Liver (tissue), 9 donors: ENCODE results near the gene BCAT1. TPM values are rescaled to one million over a fixed set of nuclear protein-coding genes. Genes with fewer than 3 reads are reported as not detected.

Experiments used
- DNase-seq: peaks from one replicate; pipeline ENCODE4 v3.0.0-alpha.2; 2017; ENCODE audit warnings: low spot score
- H3K27ac ChIP-seq, 2 donors: one replicate each; pipeline ENCODE4 v1.7.0; 2013; ENCODE audit warnings: inconsistent platforms in 2 of 2, low read length in 2 of 2, control low read depth in 1 of 2, low read depth in 1 of 2, mild to moderate bottlenecking in 1 of 2
- H3K27me3 ChIP-seq, 4 donors: one replicate each; pipeline versions ENCODE4 v1.6.1 to v1.7.0; 2013; ENCODE audit warnings: low read length in 3 of 4, inconsistent platforms in 1 of 4, mild to moderate bottlenecking in 1 of 4, moderate library complexity in 1 of 4; ENCODE audit not compliant: control insufficient read depth in 4 of 4, insufficient read depth in 4 of 4
- H3K36me3 ChIP-seq, 4 donors: one replicate each; pipeline versions ENCODE4 v1.6.1 to v1.7.0; 2013; ENCODE audit warnings: low read length in 3 of 4, mild to moderate bottlenecking in 3 of 4, low read depth in 1 of 4, moderate library complexity in 1 of 4; ENCODE audit not compliant: control insufficient read depth in 4 of 4, insufficient read depth in 3 of 4
- H3K4me1 ChIP-seq, 4 donors: one replicate each; pipeline versions ENCODE4 v1.6.1 to v1.7.0; 2013; ENCODE audit warnings: low read length in 3 of 4, mild to moderate bottlenecking in 3 of 4, moderate library complexity in 1 of 4; ENCODE audit not compliant: control insufficient read depth in 4 of 4, insufficient read depth in 4 of 4
- H3K4me3 ChIP-seq, 3 donors: one replicate each; pipeline versions ENCODE4 v1.6.1 to v1.7.0; 2013; ENCODE audit warnings: low read length in 3 of 3, control low read depth in 1 of 3, low read depth in 1 of 3, mild to moderate bottlenecking in 1 of 3
- H3K9ac ChIP-seq, 2 donors: one replicate each; pipeline ENCODE4 v1.7.0; 2013; ENCODE audit warnings: low read length in 2 of 2, mild to moderate bottlenecking in 2 of 2, moderate library complexity in 2 of 2, control low read depth in 1 of 2, low read depth in 1 of 2
- H3K9me3 ChIP-seq, 4 donors: one replicate each; pipeline versions ENCODE4 v1.6.1 to v1.7.0; 2013; ENCODE audit warnings: low read length in 3 of 4; ENCODE audit not compliant: control insufficient read depth in 4 of 4
- ATF3 ChIP-seq: IDR thresholded peaks from 2 replicates; pipeline ENCODE4 v1.6.1; 2016; ENCODE audit warnings: antibody characterized with exemption
- CTCF ChIP-seq: fragments of 150-350 bp; IDR thresholded peaks from 2 replicates; pipeline ENCODE4 v1.5.1; 2017; ENCODE audit warnings: improper control_type of control experiment, low read depth, low read length; ENCODE audit not compliant: missing input control
- EGR1 ChIP-seq, 2 donors: IDR thresholded peaks; 2 replicates each; pipeline ENCODE4 v1.6.1; 2016 to 2018; ENCODE audit warnings: antibody characterized with exemption in 2 of 2, low read depth in 2 of 2
- FOXA1 ChIP-seq: IDR thresholded peaks from 2 replicates; pipeline ENCODE4 v1.6.1; 2016; ENCODE audit warnings: antibody characterized with exemption
- FOXA2 ChIP-seq: IDR thresholded peaks from 2 replicates; pipeline ENCODE4 v1.6.1; 2016; ENCODE audit warnings: antibody characterized with exemption
- GABPA ChIP-seq, 2 donors: IDR thresholded peaks in 1 of 2; conservative IDR thresholded peaks in 1 of 2; 2 replicates each; pipeline ENCODE4 v1.6.1; 2016; ENCODE audit warnings: antibody characterized with exemption in 2 of 2, mild to moderate bottlenecking in 1 of 2, moderate library complexity in 1 of 2
- HNF4A ChIP-seq, 2 donors: conservative IDR thresholded peaks; 2 replicates each; pipeline ENCODE4 v1.6.1; 2016; ENCODE audit warnings: antibody characterized with exemption in 2 of 2, mild to moderate bottlenecking in 2 of 2
- HNF4G ChIP-seq: IDR thresholded peaks from 2 replicates; pipeline ENCODE4 v1.6.1; 2016; ENCODE audit warnings: antibody characterized with exemption
- JUND ChIP-seq, 2 donors: IDR thresholded peaks; 2 replicates each; pipeline ENCODE4 v1.6.1; 2016; ENCODE audit warnings: antibody characterized with exemption in 2 of 2
- MAX ChIP-seq: IDR thresholded peaks from 2 replicates; pipeline ENCODE4 v1.6.1; 2016; ENCODE audit warnings: antibody characterized with exemption
- NR2F2 ChIP-seq: IDR thresholded peaks from 2 replicates; pipeline ENCODE4 v1.6.1; 2016; ENCODE audit warnings: antibody characterized with exemption
- RAD21 ChIP-seq, 2 donors: IDR thresholded peaks; 2 replicates each; pipeline ENCODE4 v1.6.1; 2016; ENCODE audit warnings: antibody characterized with exemption in 2 of 2, mild to moderate bottlenecking in 2 of 2
- REST ChIP-seq: IDR thresholded peaks from 2 replicates; pipeline ENCODE4 v1.6.1; 2016; ENCODE audit warnings: antibody characterized with exemption, mild to moderate bottlenecking
- RXRA ChIP-seq, 2 donors: IDR thresholded peaks; 2 replicates each; pipeline ENCODE4 v1.6.1; 2017 to 2018; ENCODE audit warnings: antibody characterized with exemption in 2 of 2, mild to moderate bottlenecking in 1 of 2
- SP1 ChIP-seq: IDR thresholded peaks from 2 replicates; pipeline ENCODE4 v1.6.1; 2018; ENCODE audit warnings: antibody characterized with exemption, mild to moderate bottlenecking
- TAF1 ChIP-seq: conservative IDR thresholded peaks from 2 replicates; pipeline ENCODE4 v1.6.1; 2016; ENCODE audit warnings: antibody characterized with exemption, mild to moderate bottlenecking
- YY1 ChIP-seq: IDR thresholded peaks from 2 replicates; pipeline ENCODE4 v1.6.1; 2016; ENCODE audit warnings: antibody characterized with exemption, mild to moderate bottlenecking
- ZBTB33 ChIP-seq: IDR thresholded peaks from 2 replicates; pipeline ENCODE4 v1.6.1; 2016; ENCODE audit warnings: antibody characterized with exemption
- WGBS: extraction: QIAGEN DNeasy Blood & Tissue Kit; methylation state at CpG from one replicate; pipeline ENCODE4 v1.1.7; 2013; 5-methylcytosine and 5-hydroxymethylcytosine counted together
- polyA plus RNA-seq, 2 donors: library from polyadenylated mRNA; stranded (reverse) in 1 of 2; unstranded in 1 of 2; fragments of 200-250 nt in 1 of 2; fragments of >200 nt in 1 of 2; fragmentation: Nextera tagmentation in 1 of 2; extraction: Ambion mirVana in 1 of 2; gene quantifications; one replicate each; pipeline versions ENCODE4 v1.2.1 to v1.2.3, GENCODE V29; 2013 to 2015
- total RNA-seq, 2 donors: library from RNA; depleted of rRNA; stranded (reverse); fragments of >200 nt; gene quantifications; one replicate each; pipeline ENCODE4 v1.2.3, GENCODE V29; 2014
- donor health status: healthy.
- donor health status: healthy.
- donor health status: healthy.
- donor health status: healthy.
- donor health status: healthy.

Gene BCAT1
- total and polyA plus RNA-seq, 4 donors, result 0.14 to 10.0 (median 0.85) TPM

- no peak for DNase-seq
- no peak overlapping the region for H3K9ac ChIP-seq
- TF ChIP-seq MAX, result no peak
- no peak for TF ChIP-seq YY1
- no peak for TF ChIP-seq REST
- no peak for TF ChIP-seq ZBTB33
- TF ChIP-seq RXRA (IDR thresholded peaks at IDR 0.05), result no peak
- TF ChIP-seq SP1, result no peak
- TF ChIP-seq FOXA2, result no peak
- no peak for TF ChIP-seq RAD21 (IDR thresholded peaks at IDR 0.05)
- TF ChIP-seq NR2F2, result no peak
- no peak for TF ChIP-seq TAF1
- TF ChIP-seq GABPA (IDR thresholded peaks at IDR 0.05 in 1 of 2, conservative IDR thresholded peaks at IDR 0.05 in 1 of 2), result no peak
- TF ChIP-seq ATF3, result no peak
- no peak for TF ChIP-seq JUND (IDR thresholded peaks at IDR 0.05)
- no peak for TF ChIP-seq EGR1 (IDR thresholded peaks at IDR 0.05; ENCODE audit: low read depth in 2 of 2)
- TF ChIP-seq CTCF, result no peak
- TF ChIP-seq HNF4A (conservative IDR thresholded peaks at IDR 0.05), result no peak
- no peak for TF ChIP-seq HNF4G
- no peak for TF ChIP-seq FOXA1
- no peak overlapping the region for H3K27ac ChIP-seq
- no peaks in the 10 kb centered on the region for H3K36me3 ChIP-seq
- H3K27me3 ChIP-seq, result no peaks in the 10 kb centered on the region
- no peaks in the 10 kb centered on the region for H3K9me3 ChIP-seq
- WGBS, result 92% methylated on average over 1 of the region's 1 CpG
- H3K4me3 ChIP-seq, result no peak overlapping the region
- H3K4me1 ChIP-seq, result no peaks in the 10 kb centered on the region
Measured at GRCh38 chr12:24861766-24862540, 86.9 kb downstream of the BCAT1 start.
